Thyroid gland (tissue), 4 donors: ENCODE results near the gene GPC5.

Experiments used
- CTCF ChIP-seq, 6 experiments: fragments of 200-600 bp in 3 of 6; fragments of 450-650 bp in 3 of 6; sonication (generic) in 3 of 6; IDR thresholded peaks; one replicate each; pipeline ENCODE4 v1.5.1; 2016 to 2019; ENCODE audit warnings: antibody characterized with exemption in 6 of 6, mild to moderate bottlenecking in 2 of 6, inconsistent platforms in 1 of 6, moderate library complexity in 1 of 6
- POLR2A ChIP-seq, 2 donors: fragments of 450-650 bp; IDR thresholded peaks; one replicate each; pipeline ENCODE4 v1.6.1; 2017; ENCODE audit warnings: antibody characterized with exemption in 2 of 2, mild to moderate bottlenecking in 2 of 2, moderate library complexity in 1 of 2

- no peak for TF ChIP-seq CTCF (IDR thresholded peaks at IDR 0.05)
- TF ChIP-seq POLR2A (IDR thresholded peaks at IDR 0.05), result no peak
Observed at GRCh38 chr13:92830821-92831220, 1432.4 kb downstream of the GPC5 start.
